Hepatocyte (in vitro differentiated cells): Measurements from ENCODE around the gene SRMS.

Experiments used
- EZH2 ChIP-seq: fragments of 200-600 bp; sonication (generic); IDR thresholded peaks from 2 replicates; pipeline ENCODE4 v1.6.1; 2016; ENCODE audit warnings: antibody characterized with exemption, mild to moderate bottlenecking, borderline replicate concordance
- TF ChIP-seq, protein P1 (sequence below): fragments of 200-600 bp; sonication (generic); IDR thresholded peaks from 2 replicates; pipeline ENCODE4 v1.5.1; 2016; ENCODE audit warnings: antibody characterized with exemption, mild to moderate bottlenecking; ENCODE audit not compliant: poor library complexity

DNA sequence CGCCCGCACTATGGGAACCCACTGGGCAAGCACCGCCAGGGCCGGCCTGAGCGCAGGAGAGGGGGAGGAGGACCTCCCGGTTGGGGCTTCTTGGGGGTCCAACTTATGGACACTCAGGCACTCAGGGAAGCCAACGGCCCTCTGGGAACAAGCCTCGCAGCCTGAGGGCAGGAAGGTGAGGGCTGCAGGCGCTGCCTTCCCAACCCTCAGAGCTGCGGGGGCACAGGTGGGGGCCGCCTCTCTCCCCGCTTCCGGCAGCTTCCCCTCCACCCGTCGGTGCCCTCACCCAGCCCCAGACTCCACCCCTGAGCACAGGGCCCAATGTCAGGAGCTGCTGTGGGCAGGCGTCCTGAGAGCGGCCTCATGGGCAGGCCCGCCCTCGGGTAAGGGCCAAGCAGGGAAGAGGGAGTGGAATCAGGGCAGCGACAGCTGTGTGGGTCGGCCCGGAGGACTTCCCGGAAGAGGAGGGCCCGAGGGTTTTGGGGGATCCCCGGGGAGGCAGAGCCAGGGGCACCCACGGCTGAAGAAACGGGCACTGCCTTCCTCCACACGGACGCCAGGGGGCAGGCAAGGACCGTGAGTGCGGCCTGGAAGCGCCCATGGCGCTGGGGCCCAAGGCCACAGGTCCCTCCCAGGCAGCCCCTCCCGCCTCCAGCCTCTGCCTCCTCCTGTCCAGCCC is 9.9 kb downstream of the SRMS start:
- no peak for TF ChIP-seq EZH2
- TF ChIP-seq, protein P1, sequence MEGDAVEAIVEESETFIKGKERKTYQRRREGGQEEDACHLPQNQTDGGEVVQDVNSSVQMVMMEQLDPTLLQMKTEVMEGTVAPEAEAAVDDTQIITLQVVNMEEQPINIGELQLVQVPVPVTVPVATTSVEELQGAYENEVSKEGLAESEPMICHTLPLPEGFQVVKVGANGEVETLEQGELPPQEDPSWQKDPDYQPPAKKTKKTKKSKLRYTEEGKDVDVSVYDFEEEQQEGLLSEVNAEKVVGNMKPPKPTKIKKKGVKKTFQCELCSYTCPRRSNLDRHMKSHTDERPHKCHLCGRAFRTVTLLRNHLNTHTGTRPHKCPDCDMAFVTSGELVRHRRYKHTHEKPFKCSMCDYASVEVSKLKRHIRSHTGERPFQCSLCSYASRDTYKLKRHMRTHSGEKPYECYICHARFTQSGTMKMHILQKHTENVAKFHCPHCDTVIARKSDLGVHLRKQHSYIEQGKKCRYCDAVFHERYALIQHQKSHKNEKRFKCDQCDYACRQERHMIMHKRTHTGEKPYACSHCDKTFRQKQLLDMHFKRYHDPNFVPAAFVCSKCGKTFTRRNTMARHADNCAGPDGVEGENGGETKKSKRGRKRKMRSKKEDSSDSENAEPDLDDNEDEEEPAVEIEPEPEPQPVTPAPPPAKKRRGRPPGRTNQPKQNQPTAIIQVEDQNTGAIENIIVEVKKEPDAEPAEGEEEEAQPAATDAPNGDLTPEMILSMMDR, result peak; percentile 85
